Measurements from ENCODE around the gene CES1.
"Not testable (repeated sequence)": the region's sequence is repeated elsewhere in the genome, so short reads cannot be mapped to it uniquely, and the experiment has no call there.

The CES1 gene

GRCh38 chr16:55832773-55833691, at the start of gene CES1:
Gene CES1, minus strand, starts transcription at chr16:55833096. Its CDS starts 41 bp downstream, at chr16:55833055.
- no peak for DNase-seq

GRCh38 chr16:55876854-55877253, 44.0 kb upstream of the CES1 start:
- no peak for DNase-seq

GRCh38 chr16:55875273-55875672, 42.4 kb upstream of the CES1 start, which contains the start of gene CES5A:
Gene CES5A, minus strand, starts transcription at chr16:55875373. Its CDS starts 152 bp downstream, at chr16:55875221.
- no peak for DNase-seq

- no peak for DNase-seq
Measured at GRCh38 chr16:55873122-55873521, 40.2 kb upstream of the CES1 start.

- no peak for DNase-seq
Measured at GRCh38 chr16:55872130-55872529, 39.2 kb upstream of the CES1 start.

GRCh38 chr16:55871411-55872038, 38.6 kb upstream of the CES1 start:
- DNase-seq, result no peak

GRCh38 chr16:55868980-55869379, 36.1 kb upstream of the CES1 start:
- DNase-seq, result no peak

GRCh38 chr16:55868137-55868536, 35.2 kb upstream of the CES1 start:
- no peak for DNase-seq

GRCh38 chr16:55861288-55861687, 28.4 kb upstream of the CES1 start:
- DNase-seq, result no peak

GRCh38 chr16:55857650-55858049, 24.8 kb upstream of the CES1 start:
- DNase-seq, result not testable (repeated sequence)

GRCh38 chr16:55856950-55857349, 24.1 kb upstream of the CES1 start:
- no peak for DNase-seq

- no peak for DNase-seq
Measured at GRCh38 chr16:55853114-55853513, 20.2 kb upstream of the CES1 start.

- DNase-seq, result no peak
Measured at GRCh38 chr16:55849536-55849935, 16.6 kb upstream of the CES1 start.

GRCh38 chr16:55846598-55847346, 13.9 kb upstream of the CES1 start:
- DNase-seq, result no peak

- DNase-seq, result no peak
Measured at GRCh38 chr16:55843105-55843395, 10.2 kb upstream of the CES1 start.

GRCh38 chr16:55842369-55843104, 9.6 kb upstream of the CES1 start:
- DNase-seq, result peak; percentile 2

- DNase-seq, result no peak
Measured at GRCh38 chr16:55839115-55839514, 6.2 kb upstream of the CES1 start.

GRCh38 chr16:55836158-55836611, 3.3 kb upstream of the CES1 start:
- DNase-seq, result no peak

GRCh38 chr16:55835581-55835980, 2.7 kb upstream of the CES1 start:
- no peak for DNase-seq

- not testable (repeated sequence) for DNase-seq
Measured at GRCh38 chr16:55835173-55835572, 2.3 kb upstream of the CES1 start.

- no peak for DNase-seq
Measured at GRCh38 chr16:55834049-55834448, 1.2 kb upstream of the CES1 start.

- no peak for DNase-seq
Measured at GRCh38 chr16:55832425-55832772, 497 bp downstream of the CES1 start.
